Measurements from ENCODE around the gene SCYL2. TPM values are rescaled to one million over a fixed set of nuclear protein-coding genes. Genes with fewer than 3 reads are reported as not detected.
"Not testable (repeated sequence)": the region's sequence is repeated elsewhere in the genome, so short reads cannot be mapped to it uniquely, and the experiment has no call there.

The SCYL2 gene, protein sequence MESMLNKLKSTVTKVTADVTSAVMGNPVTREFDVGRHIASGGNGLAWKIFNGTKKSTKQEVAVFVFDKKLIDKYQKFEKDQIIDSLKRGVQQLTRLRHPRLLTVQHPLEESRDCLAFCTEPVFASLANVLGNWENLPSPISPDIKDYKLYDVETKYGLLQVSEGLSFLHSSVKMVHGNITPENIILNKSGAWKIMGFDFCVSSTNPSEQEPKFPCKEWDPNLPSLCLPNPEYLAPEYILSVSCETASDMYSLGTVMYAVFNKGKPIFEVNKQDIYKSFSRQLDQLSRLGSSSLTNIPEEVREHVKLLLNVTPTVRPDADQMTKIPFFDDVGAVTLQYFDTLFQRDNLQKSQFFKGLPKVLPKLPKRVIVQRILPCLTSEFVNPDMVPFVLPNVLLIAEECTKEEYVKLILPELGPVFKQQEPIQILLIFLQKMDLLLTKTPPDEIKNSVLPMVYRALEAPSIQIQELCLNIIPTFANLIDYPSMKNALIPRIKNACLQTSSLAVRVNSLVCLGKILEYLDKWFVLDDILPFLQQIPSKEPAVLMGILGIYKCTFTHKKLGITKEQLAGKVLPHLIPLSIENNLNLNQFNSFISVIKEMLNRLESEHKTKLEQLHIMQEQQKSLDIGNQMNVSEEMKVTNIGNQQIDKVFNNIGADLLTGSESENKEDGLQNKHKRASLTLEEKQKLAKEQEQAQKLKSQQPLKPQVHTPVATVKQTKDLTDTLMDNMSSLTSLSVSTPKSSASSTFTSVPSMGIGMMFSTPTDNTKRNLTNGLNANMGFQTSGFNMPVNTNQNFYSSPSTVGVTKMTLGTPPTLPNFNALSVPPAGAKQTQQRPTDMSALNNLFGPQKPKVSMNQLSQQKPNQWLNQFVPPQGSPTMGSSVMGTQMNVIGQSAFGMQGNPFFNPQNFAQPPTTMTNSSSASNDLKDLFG
- total RNA-seq, result 10 to 100 TPM; 52.4 to 97.3 (median 67.0) TPM
- 10 to 100 TPM; 17.5 to 26.8 (median 21.0) TPM for polyA plus RNA-seq

GRCh38 chr12:100266835-100267602, at the start of gene SCYL2, which contains the start of gene DEPDC4:
TSS of gene SCYL2 (plus strand) at chr12:100267177. CDS start at chr12:100282971, 15,794 bp downstream.
TSS of gene DEPDC4 (minus strand) at chr12:100267079. CDS start at chr12:100267076, 3 bp downstream.
- peak; percentile 56 to 82 (median 75) for TF ChIP-seq POLR2AphosphoS5 (IDR thresholded peaks at IDR 0.05)
- TF ChIP-seq, protein P1, sequence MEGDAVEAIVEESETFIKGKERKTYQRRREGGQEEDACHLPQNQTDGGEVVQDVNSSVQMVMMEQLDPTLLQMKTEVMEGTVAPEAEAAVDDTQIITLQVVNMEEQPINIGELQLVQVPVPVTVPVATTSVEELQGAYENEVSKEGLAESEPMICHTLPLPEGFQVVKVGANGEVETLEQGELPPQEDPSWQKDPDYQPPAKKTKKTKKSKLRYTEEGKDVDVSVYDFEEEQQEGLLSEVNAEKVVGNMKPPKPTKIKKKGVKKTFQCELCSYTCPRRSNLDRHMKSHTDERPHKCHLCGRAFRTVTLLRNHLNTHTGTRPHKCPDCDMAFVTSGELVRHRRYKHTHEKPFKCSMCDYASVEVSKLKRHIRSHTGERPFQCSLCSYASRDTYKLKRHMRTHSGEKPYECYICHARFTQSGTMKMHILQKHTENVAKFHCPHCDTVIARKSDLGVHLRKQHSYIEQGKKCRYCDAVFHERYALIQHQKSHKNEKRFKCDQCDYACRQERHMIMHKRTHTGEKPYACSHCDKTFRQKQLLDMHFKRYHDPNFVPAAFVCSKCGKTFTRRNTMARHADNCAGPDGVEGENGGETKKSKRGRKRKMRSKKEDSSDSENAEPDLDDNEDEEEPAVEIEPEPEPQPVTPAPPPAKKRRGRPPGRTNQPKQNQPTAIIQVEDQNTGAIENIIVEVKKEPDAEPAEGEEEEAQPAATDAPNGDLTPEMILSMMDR (IDR thresholded peaks at IDR 0.05), result no peak
- peak; percentile 58 to 79 for TF ChIP-seq POLR2A (IDR thresholded peaks at IDR 0.05)
- Histone ChIP-seq H3K27me3 (no peaks in the 10 kb centered on the region), H3K36me3 (no peaks in the 10 kb centered on the region), H3K27ac (peak within 1 kb of the TSS; percentile 94 to 99 (median 98)), H3K4me3 (peak within 1 kb of the TSS; percentile 80 to 99 (median 92)), H3K4me1 (peaks cover 0 to 42% (median 29%) of the 10 kb centered on the region in 4 donors), H3K9me3 (no peaks in the 10 kb centered on the region)
- peak; percentile 99 for DNase-seq
- intact Hi-C loops (cut with DNase I), result loop anchor here (2.0 kb wide), 3 partner anchors 66 to 306 kb away; partner anchors contain the start of genes ACTR6, BLTP3B and GAS2L3
- 0 to 1% methylated on average over 62 of the region's 62 CpGs for WGBS, 2 donors

- Histone ChIP-seq H3K27me3 (no peaks in the 10 kb centered on the region), H3K27ac (no peak overlapping the region), H3K4me3 (no peak overlapping the region), H3K36me3 (peaks cover 12 to 93% (median 21%) of the 10 kb centered on the region in 4 donors), H3K4me1 (no peaks in the 10 kb centered on the region), H3K9me3 (no peaks in the 10 kb centered on the region)
- 79 to 84% methylated on average over 5 of the region's 5 CpGs for WGBS, 2 donors
- DNase-seq, result no peak
- intact Hi-C loops (cut with DNase I), result no loop called here
- TF ChIP-seq POLR2A (IDR thresholded peaks at IDR 0.05) (no peak), POLR2AphosphoS5 (IDR thresholded peaks at IDR 0.05) (no peak), EP300 (IDR thresholded peaks at IDR 0.05) (no peak)
- TF ChIP-seq, protein P1 (IDR thresholded peaks at IDR 0.05), result no peak
Measured at GRCh38 chr12:100219328-100220109, 47.5 kb upstream of the SCYL2 start.

GRCh38 chr12:100221523-100221922, 45.5 kb upstream of the SCYL2 start:
- DNase-seq, result no peak
- H3K4me3 ChIP-seq, result no peak overlapping the region
- WGBS, 2 donors, result 24 to 75% methylated on average over 3 of the region's 3 CpGs
- H3K27ac ChIP-seq, result no peak overlapping the region
- no peak for TF ChIP-seq POLR2A (IDR thresholded peaks at IDR 0.05)
- no peaks in the 10 kb centered on the region for H3K4me1 ChIP-seq
- H3K27me3 ChIP-seq, result no peaks in the 10 kb centered on the region
- peaks cover 12 to 91% (median 21%) of the 10 kb centered on the region in 4 donors for H3K36me3 ChIP-seq
- intact Hi-C loops (cut with DNase I), result no loop called here
- no peaks in the 10 kb centered on the region for H3K9me3 ChIP-seq

- H3K9me3 ChIP-seq; H3K4me3 ChIP-seq; DNase-seq; H3K27ac ChIP-seq; H3K4me1 ChIP-seq; H3K27me3 ChIP-seq; intact Hi-C loops (cut with DNase I): not testable (repeated sequence)
- H3K36me3 ChIP-seq, result peaks cover 12 to 85% (median 21%) of the 10 kb centered on the region in 4 donors
- WGBS, 2 donors, result 89 to 94% methylated on average over 6 of the region's 6 CpGs
Measured at GRCh38 chr12:100222173-100222572, 44.8 kb upstream of the SCYL2 start.

DNA sequence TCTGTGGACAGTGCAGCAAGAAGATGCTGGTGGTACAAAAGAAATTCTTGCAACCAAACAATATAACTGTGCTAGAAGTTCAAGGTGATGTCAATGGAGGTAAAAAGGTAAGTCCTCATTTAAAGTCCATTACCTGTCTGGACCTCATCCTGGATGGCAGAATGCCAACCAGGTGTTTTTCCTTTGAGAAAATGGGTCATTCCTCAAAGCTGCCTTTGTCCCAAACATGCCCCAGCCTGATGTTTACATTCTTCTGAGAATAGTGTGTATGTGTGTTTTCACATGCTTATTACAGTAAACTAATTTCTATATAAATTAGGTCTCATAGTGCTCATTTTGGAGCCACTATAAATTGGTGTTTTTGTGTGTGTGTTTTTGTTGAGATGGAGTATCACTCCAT, 41.5 kb upstream of the SCYL2 start:
- Histone ChIP-seq H3K4me3 (no peak overlapping the region), H3K36me3 (peaks cover 8 to 52% (median 10%) of the 10 kb centered on the region in 4 donors)

More for the DNA sequence above, 41.5 kb upstream of the SCYL2 start:
- TF ChIP-seq, protein P1 (IDR thresholded peaks at IDR 0.05), result no peak
- TF ChIP-seq POLR2A (IDR thresholded peaks at IDR 0.05), result no peak
- no peak for TF ChIP-seq POLR2AphosphoS5 (IDR thresholded peaks at IDR 0.05)
- TF ChIP-seq EP300 (IDR thresholded peaks at IDR 0.05), result no peak
- Histone ChIP-seq H3K27me3 (no peaks in the 10 kb centered on the region), H3K9me3 (no peaks in the 10 kb centered on the region), H3K27ac (no peak overlapping the region), H3K4me1 (no peaks in the 10 kb centered on the region)
- intact Hi-C loops (cut with DNase I), result no loop called here
- DNase-seq, result no peak

Data from sigmoid colon (tissue), 7 donors.